ENCODE measurements around the gene FASTKD2. TPM values are rescaled to one million over a fixed set of nuclear protein-coding genes. Genes with fewer than 3 reads are reported as not detected.

The FASTKD2 gene
- total and polyA plus RNA-seq, 11 donors: 10.9 to 48.0 (median 42.2) TPM

DNA sequence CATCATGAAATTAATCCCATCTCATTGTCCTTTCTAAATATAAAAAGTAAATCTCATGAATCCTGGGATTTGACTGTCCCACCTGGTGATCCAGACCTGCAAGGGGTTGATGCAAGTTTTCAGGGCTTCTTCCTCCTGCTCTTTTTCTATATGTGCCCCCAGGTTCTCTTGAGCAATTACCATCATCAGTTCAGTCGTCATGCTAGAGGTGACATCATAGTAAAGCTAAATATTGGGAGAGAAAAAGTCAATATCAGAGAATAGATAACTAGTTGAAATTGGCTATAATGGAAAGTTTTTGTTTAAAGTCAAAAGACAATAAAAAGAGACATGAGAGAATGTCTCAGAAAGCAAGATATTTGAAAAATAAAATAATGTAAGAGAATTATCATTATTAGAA, 8.6 kb upstream of the FASTKD2 start:
- DNase-seq (no peak), ATAC-seq (no peak)
- Histone ChIP-seq H3K27ac (no peak overlapping the region), H3K4me1 (no peaks in the 10 kb centered on the region), H3K9me3 (no peaks in the 10 kb centered on the region), H3K4me3 (no peak overlapping the region), H3K27me3 (no peaks in the 10 kb centered on the region), H3K36me3 (no peaks in the 10 kb centered on the region)
- TF ChIP-seq, protein P1, sequence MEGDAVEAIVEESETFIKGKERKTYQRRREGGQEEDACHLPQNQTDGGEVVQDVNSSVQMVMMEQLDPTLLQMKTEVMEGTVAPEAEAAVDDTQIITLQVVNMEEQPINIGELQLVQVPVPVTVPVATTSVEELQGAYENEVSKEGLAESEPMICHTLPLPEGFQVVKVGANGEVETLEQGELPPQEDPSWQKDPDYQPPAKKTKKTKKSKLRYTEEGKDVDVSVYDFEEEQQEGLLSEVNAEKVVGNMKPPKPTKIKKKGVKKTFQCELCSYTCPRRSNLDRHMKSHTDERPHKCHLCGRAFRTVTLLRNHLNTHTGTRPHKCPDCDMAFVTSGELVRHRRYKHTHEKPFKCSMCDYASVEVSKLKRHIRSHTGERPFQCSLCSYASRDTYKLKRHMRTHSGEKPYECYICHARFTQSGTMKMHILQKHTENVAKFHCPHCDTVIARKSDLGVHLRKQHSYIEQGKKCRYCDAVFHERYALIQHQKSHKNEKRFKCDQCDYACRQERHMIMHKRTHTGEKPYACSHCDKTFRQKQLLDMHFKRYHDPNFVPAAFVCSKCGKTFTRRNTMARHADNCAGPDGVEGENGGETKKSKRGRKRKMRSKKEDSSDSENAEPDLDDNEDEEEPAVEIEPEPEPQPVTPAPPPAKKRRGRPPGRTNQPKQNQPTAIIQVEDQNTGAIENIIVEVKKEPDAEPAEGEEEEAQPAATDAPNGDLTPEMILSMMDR (IDR thresholded peaks at IDR 0.05): no peak
- no peak for TF ChIP-seq POLR2A (IDR thresholded peaks at IDR 0.05)
- intact Hi-C loops (cut with DNase I): no loop called here
- WGBS, 4 donors: 42 to 52% (median 45%) methylated on average over 1 of the region's 1 CpG

DNA sequence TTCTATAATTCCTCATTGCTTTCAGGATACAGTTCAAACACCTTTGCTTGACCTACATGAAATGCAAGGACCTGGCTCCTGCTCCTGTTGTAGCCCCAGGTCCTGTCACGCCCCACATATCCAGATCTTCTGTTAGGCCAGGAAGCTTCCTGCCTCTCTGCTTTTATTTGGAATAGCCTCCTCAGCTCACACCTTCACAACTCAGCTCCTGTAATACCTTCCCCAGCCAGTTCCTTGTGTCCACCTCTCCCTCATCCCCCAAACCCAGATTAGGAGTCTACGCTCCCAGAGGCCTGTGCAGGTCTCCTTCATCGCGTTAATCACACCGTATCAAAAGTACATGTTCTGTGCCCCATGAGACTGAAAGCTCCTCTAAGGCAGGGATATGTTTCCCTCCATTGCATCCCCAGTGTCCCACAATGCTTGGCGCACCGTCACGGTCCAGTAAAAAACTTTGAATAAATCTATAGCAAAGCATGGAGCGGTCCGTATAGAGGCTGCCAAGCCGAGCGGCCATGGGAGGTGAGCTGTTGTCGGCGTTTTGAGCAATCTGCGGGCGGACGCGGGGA, 649 bp upstream of the FASTKD2 start:
- DNase-seq (no peak), ATAC-seq (peak in 1 of 4 donors; percentile 12)
- H3K27me3 ChIP-seq: peaks cover 0 to 3% (median 0%) of the 10 kb centered on the region in 9 donors
- H3K36me3 ChIP-seq: peaks cover 0 to 30% (median 17%) of the 10 kb centered on the region in 9 donors
- WGBS, 4 donors: 8 to 13% (median 8%) methylated on average over 16 to 18 of the region's 18 CpGs
- H3K27ac ChIP-seq: peak overlapping the region; percentile 82 to 95 (median 89)
- TF ChIP-seq POLR2A (IDR thresholded peaks at IDR 0.05): no peak
- TF ChIP-seq, protein P1 (IDR thresholded peaks at IDR 0.05): no peak
- peaks cover 3 to 43% (median 35%) of the 10 kb centered on the region in 12 donors for H3K4me1 ChIP-seq
- intact Hi-C loops (cut with DNase I): loop anchor here in 2 of 10 donors (5.0 to 10.0 kb wide), 3 partner anchors 72 to 950 kb away; partner anchors contain the start of gene CCNYL1 (in 1 of the 2)
- H3K9me3 ChIP-seq: no peaks in the 10 kb centered on the region
- peak overlapping the region; percentile 68 to 97 (median 84) for H3K4me3 ChIP-seq

DNA sequence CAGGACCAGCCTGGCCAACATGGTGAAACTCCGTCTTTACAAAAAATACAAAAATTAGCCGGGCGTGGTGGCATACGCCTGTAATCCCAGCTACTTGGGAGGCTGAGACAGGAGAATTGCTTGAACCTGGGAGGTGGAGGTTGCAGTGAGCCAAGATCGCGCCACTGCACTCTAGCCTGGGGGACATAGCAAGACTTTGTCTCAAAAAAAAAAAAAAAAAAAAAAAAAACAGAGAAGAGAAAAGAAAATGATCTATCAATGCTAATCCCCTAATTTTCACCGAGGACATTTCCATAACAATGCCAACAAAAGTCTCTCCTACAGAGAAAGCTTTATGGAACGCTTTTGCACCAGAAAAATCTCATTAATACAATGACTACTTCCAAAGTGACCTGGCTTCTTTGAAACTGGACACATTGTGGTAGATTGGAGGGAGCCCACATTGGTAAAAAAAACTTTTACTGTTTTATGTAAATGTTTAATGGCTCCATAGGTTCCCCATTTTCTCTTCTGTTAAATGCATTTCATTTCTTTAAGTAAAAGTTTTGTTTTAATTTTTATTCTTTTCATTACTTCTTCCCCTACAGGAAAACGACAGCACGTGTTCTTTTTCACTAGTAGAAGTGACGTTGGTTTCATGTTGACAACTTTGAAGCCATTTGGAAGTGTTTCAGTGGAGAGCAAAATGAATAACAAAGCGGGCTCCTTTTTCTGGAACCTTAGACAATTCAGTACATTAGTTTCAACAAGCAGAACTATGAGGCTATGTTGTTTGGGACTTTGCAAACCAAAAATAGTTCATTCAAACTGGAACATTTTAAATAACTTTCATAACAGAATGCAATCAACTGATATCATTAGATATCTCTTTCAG, 888 bp downstream of the FASTKD2 start:
- H3K27ac ChIP-seq: peak overlapping the region in 10 of 12 donors; percentile 82 to 95 (median 89)
- H3K36me3 ChIP-seq: peaks cover 0 to 45% (median 30%) of the 10 kb centered on the region in 9 donors
- intact Hi-C loops (cut with DNase I): loop anchor here in 2 of 10 donors (5.0 to 10.0 kb wide), 3 partner anchors 74 to 949 kb away; partner anchors contain the start of gene CCNYL1 (in 1 of the 2)
- DNase-seq: no peak
- H3K4me1 ChIP-seq: peaks cover 3 to 43% (median 35%) of the 10 kb centered on the region in 12 donors
- no peaks in the 10 kb centered on the region for H3K9me3 ChIP-seq
- H3K27me3 ChIP-seq: peaks cover 0 to 3% (median 0%) of the 10 kb centered on the region in 9 donors
- H3K4me3 ChIP-seq: peak overlapping the region; percentile 68 to 97 (median 84)
- no peak for TF ChIP-seq POLR2A (IDR thresholded peaks at IDR 0.05)
- TF ChIP-seq, protein P1 (IDR thresholded peaks at IDR 0.05): no peak
- WGBS, 4 donors: 36 to 46% (median 39%) methylated on average over 11 to 12 of the region's 12 CpGs
- no peak for ATAC-seq

DNA sequence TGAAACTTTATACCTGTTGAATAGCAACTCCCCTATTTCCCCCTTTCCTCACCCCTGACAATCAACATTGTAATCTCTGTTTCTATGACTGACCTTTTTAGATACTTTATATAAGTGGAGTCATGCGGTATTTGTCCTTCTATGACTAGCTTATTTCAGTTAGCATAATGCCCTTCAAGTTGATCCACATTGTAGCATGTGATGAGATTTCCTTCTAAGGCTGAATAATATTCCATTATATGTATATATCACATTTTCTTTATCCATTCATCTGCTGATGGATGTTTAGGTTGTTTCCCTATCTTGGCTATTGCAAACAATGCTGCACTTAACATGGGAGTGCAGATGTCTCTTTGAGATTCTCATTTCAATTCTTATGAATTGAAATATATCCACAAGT, 9.5 kb downstream of the FASTKD2 start:
- WGBS, 4 donors: 51 to 68% (median 63%) methylated on average over 1 of the region's 1 CpG
- H3K27me3 ChIP-seq: no peaks in the 10 kb centered on the region
- TF ChIP-seq, protein P1 (IDR thresholded peaks at IDR 0.05): no peak
- TF ChIP-seq POLR2A (IDR thresholded peaks at IDR 0.05): no peak
- H3K9me3 ChIP-seq: peaks cover 0 to 21% (median 9%) of the 10 kb centered on the region in 12 donors
- ATAC-seq (no peak), DNase-seq (no peak)
- no peak overlapping the region for H3K4me3 ChIP-seq
- H3K4me1 ChIP-seq: no peaks in the 10 kb centered on the region
- peaks cover 0 to 99% (median 80%) of the 10 kb centered on the region in 9 donors for H3K36me3 ChIP-seq
- intact Hi-C loops (cut with DNase I): loop anchor here in 1 of 10 donors (5.0 kb wide), 1 partner anchor 78 kb away; no protein-coding TSS in a partner anchor
- H3K27ac ChIP-seq: no peak overlapping the region

Data from heart left ventricle (tissue), 16 donors.